Activated CD8-positive, alpha-beta memory T cell treated with anti-CD3 and anti-CD28 coated beads for 24 hours (primary cell): ENCODE measurements around the gene NKX2-3.

Experiments
- DNase-seq: peaks from one replicate; pipeline ENCODE4 v3.0.0-alpha.2; 2020

NKX2-3 gene

GRCh38 chr10:99583687-99584086 lies 50.9 kb downstream of the NKX2-3 start:
- no peak for DNase-seq
